A549 (cell line): ENCODE results near the gene PALLD. TPM values are rescaled to one million over a fixed set of nuclear protein-coding genes. Genes with fewer than 3 reads are reported as not detected.

Experiments
- ATAC-seq, 2 experiments: fragments of 200-7000 bp in 1 of 2; fragments of >200 bp in 1 of 2; cut with Nextera tagmentation in 1 of 2; cut with Tn5 transposase in 1 of 2; 3 replicates each; pipeline versions ENCODE4 v1.8.0 to v1.9.1; 2018 to 2020; ENCODE audit warnings: mild to moderate bottlenecking in 1 of 2, moderate library complexity in 1 of 2
- CTCF ChIA-PET: fragments of 300-600 bp; sonication (Branson Sonifier 250); formaldehyde crosslinking; extraction: SDS; loops from one replicate; lab custom pipeline; 2021; ENCODE audit warnings: antibody characterized with exemption, inconsistent platforms; lab: Yijun Ruan, JAX
- POLR2A ChIA-PET: fragments of 350-600 bp; formaldehyde crosslinking; extraction: SDS; loops from one replicate; lab custom pipeline; 2021; ENCODE audit warnings: antibody characterized with exemption, inconsistent platforms; lab: Yijun Ruan, JAX
- DNase-seq, 2 experiments: peaks; one replicate each; pipeline versions ENCODE4 v3.0.0 to v3.0.0-alpha.2; 2011 to 2016; ENCODE audit warnings: low read depth in 1 of 2, low spot score in 1 of 2
- FAIRE-seq: peaks from 2 replicates; lab custom pipeline; 2011; peaks lifted over from hg19 to GRCh38; lab: Jason Lieb, UNC
- H3K27ac ChIP-seq, 2 experiments: fragments of >200 bp; sonication (Bioruptor Twin); formaldehyde crosslinking; 3 replicates each; pipeline ENCODE4 v1.5.1; 2016 to 2017
- H3K4me1 ChIP-seq: fragments of >200 bp; sonication (Bioruptor Twin); formaldehyde crosslinking; 3 replicates; pipeline ENCODE4 v1.6.1; 2016
- H3K4me2 ChIP-seq: fragments of >200 bp; sonication (Bioruptor Twin); formaldehyde crosslinking; 3 replicates; pipeline ENCODE4 v1.6.1; 2016
- H3K4me3 ChIP-seq: fragments of >200 bp; sonication (Bioruptor Twin); formaldehyde crosslinking; 3 replicates; pipeline ENCODE4 v1.5.1; 2016
- H3K9me3 ChIP-seq: fragments of >200 bp; sonication (Bioruptor Twin); formaldehyde crosslinking; 3 replicates; pipeline ENCODE4 v1.6.1; 2016
- CTCF ChIP-seq: fragments of >200 bp; sonication (Bioruptor Twin); formaldehyde crosslinking; IDR thresholded peaks from 3 replicates; pipeline ENCODE4 v1.5.1; 2016
- EHF ChIP-seq: fragments of 250-450 bp; sonication (Bioruptor Pico); IDR thresholded peaks from 2 replicates; pipeline ENCODE4 v1.5.0; 2020; ENCODE audit warnings: mild to moderate bottlenecking
- ESRRA ChIP-seq: fragments of 150-350 bp; IDR thresholded peaks from 2 replicates; pipeline ENCODE4 v1.6.1; 2014; ENCODE audit warnings: mild to moderate bottlenecking, low read length, borderline replicate concordance
- HOXA7 ChIP-seq: fragments of 250-450 bp; sonication (Bioruptor Pico); IDR thresholded peaks from 2 replicates; pipeline ENCODE4 v1.5.0; 2020; ENCODE audit warnings: mild to moderate bottlenecking, moderate library complexity
- HOXB13 ChIP-seq: fragments of 250-450 bp; sonication (Bioruptor Pico); IDR thresholded peaks from 2 replicates; pipeline ENCODE4 v1.5.0; 2020; ENCODE audit warnings: low read depth, mild to moderate bottlenecking, moderate library complexity
- KDM5A ChIP-seq: fragments of 200-600 bp; sonication (generic); IDR thresholded peaks from 2 replicates; pipeline ENCODE4 v1.6.1; 2016; ENCODE audit warnings: antibody characterized with exemption, mild to moderate bottlenecking
- PHF8 ChIP-seq: fragments of 200-600 bp; sonication (generic); IDR thresholded peaks from 2 replicates; pipeline ENCODE4 v1.6.1; 2016; ENCODE audit warnings: low read depth, mild to moderate bottlenecking, antibody characterized with exemption, moderate library complexity, borderline replicate concordance
- POLR2A ChIP-seq: IDR thresholded peaks from 2 replicates; pipeline ENCODE4 v1.6.1; 2012; ENCODE audit warnings: mild to moderate bottlenecking, low read length
- POLR2AphosphoS2 ChIP-seq: conservative IDR thresholded peaks from 2 replicates; pipeline ENCODE4 v1.6.1; 2012; ENCODE audit warnings: low read length, improper control_type of control experiment, inconsistent platforms
- RAD21 ChIP-seq, 2 experiments: fragments of >200 bp in 1 of 2; sonication (Bioruptor Twin) in 1 of 2; formaldehyde crosslinking in 1 of 2; IDR thresholded peaks in 1 of 2; conservative IDR thresholded peaks in 1 of 2; 2 replicates in 1 of 2; 3 replicates in 1 of 2; pipeline ENCODE4 v1.6.1; 2012 to 2018; ENCODE audit warnings: inconsistent platforms in 1 of 2
- RARB ChIP-seq: fragments of 250-450 bp; sonication (Bioruptor Pico); IDR thresholded peaks from 2 replicates; pipeline ENCODE4 v1.8.0; 2021; ENCODE audit warnings: mild to moderate bottlenecking, moderate library complexity
- RFX5 ChIP-seq: fragments of 450-650 bp; IDR thresholded peaks from 2 replicates; pipeline ENCODE4 v1.7.1; 2014; ENCODE audit warnings: antibody characterized with exemption, mild to moderate bottlenecking, moderate library complexity
- SMC3 ChIP-seq: fragments of >200 bp; sonication (Bioruptor Twin); formaldehyde crosslinking; IDR thresholded peaks from 3 replicates; pipeline ENCODE4 v1.6.1; 2018; ENCODE audit warnings: inconsistent platforms
- ZC3H11A ChIP-seq: fragments of 450-650 bp; IDR thresholded peaks from 2 replicates; pipeline ENCODE4 v1.6.1; 2014; ENCODE audit warnings: antibody characterized with exemption, mild to moderate bottlenecking
- ZFP36 ChIP-seq: fragments of 450-650 bp; IDR thresholded peaks from 2 replicates; pipeline ENCODE4 v1.6.1; 2014; ENCODE audit warnings: borderline replicate concordance; ENCODE audit not compliant: partially characterized antibody
- WGBS: methylation state at CpG from one replicate; pipeline ENCODE4 v1.1.6; 2017; ENCODE audit errors: missing lambda C conversion rate; 5-methylcytosine and 5-hydroxymethylcytosine counted together
- polyA plus RNA-seq, 4 experiments: library from polyadenylated mRNA; depleted of rRNA in 3 of 4; stranded (reverse); fragments of >200 nt; fragmentation: RNase III in 1 of 4; extraction: RNeasy Plus Mini Kit Qiagen cat#74134 plus additional on column Dnase treatment in 1 of 4; gene quantifications; 2 replicates in 3 of 4; 3 replicates in 1 of 4; pipeline ENCODE4 v1.2.3, GENCODE V29; 2011 to 2017
- TF ChIP-seq, protein P1 (sequence below): IDR thresholded peaks from 2 replicates; pipeline ENCODE4 v1.6.1; 2012; ENCODE audit warnings: low read depth, borderline replicate concordance
- TF ChIP-seq, protein P2 (sequence below): IDR thresholded peaks from 2 replicates; pipeline ENCODE4 v1.6.1; 2012

PALLD gene
- polyA plus RNA-seq, 2 of the 4 experiments (the other 2 are of a cell fraction): 88.8 to 113 TPM

DNA sequence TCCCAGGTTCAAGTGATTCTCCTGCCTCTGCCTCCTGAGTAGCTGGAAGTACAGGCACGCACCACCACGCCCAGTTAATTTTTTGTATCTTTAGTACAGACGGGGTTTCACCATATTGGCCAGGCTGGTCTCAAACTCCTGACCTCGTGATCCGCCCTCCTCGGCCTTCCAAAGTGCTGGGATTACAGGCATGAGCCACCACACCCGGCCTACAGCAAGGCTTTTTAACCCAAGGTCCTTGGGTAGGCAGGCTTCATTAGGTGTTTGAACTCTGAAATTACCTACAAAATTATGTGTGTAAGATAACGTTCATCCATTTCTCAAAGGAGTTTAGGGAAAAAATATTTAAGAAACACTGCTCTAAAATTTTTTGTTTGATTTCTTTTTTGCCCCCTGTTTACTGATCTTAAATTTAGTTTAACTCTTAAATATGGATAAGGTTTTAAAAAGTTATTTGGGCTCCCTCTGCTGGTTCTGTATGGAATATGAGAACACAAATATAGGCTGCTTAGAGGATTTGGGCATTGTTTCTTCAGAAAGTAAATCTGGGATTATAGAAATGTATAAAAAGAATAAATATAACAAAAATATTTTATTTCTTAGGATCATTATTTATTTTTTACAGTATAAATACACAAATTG, 420.4 kb downstream of the PALLD start:
- ChIA-PET CTCF (interaction anchor here (0.7 to 1.3 kb wide), 5 partner anchors 12 to 462 kb away, joined by 3 to 4 read pairs (median 3); no protein-coding TSS in a partner anchor), POLR2A (no interaction called here)
- DNase-seq (peak; percentile 25 to 48), ATAC-seq (peak in 1 of 2 experiments; percentile 68; a peak in 3 of 6 replicates), FAIRE-seq (no peak)
- WGBS: 61% methylated on average over 8 of the region's 8 CpGs
- TF ChIP-seq RAD21 (conservative IDR thresholded peaks at IDR 0.05 in 1 of 2, IDR thresholded peaks at IDR 0.05 in 1 of 2) (peak; percentile 57 to 66), POLR2A (no peak), SMC3 (peak; percentile 65), CTCF (peak; percentile 57)
- Histone ChIP-seq H3K27ac (peak overlapping the region in 1 of 2 experiments; percentile 63; a peak in 2 of 6 replicates), H3K4me2 (no peak overlapping the region), H3K4me3 (no peak overlapping the region), H3K4me1 (no peaks in the 10 kb centered on the region), H3K9me3 (no peaks in the 10 kb centered on the region)

- ChIA-PET CTCF (interaction anchor here (1.1 to 1.4 kb wide), 4 partner anchors 19 to 736 kb away, joined by 3 to 6 read pairs (median 4); no protein-coding TSS in a partner anchor), POLR2A (no interaction called here)
- WGBS: 80% methylated on average over 4 of the region's 4 CpGs
- H3K4me3 ChIP-seq: no peak overlapping the region
- ATAC-seq (peak in 1 of 2 experiments; percentile 14; a peak in 1 of 6 replicates), FAIRE-seq (no peak), DNase-seq (no peak)
- H3K4me2 ChIP-seq: no peak overlapping the region
- H3K4me1 ChIP-seq: peaks cover 6% of the 10 kb centered on the region; the same call in 1 of the 3 replicates
- H3K9me3 ChIP-seq: no peaks in the 10 kb centered on the region
- TF ChIP-seq ZFP36 (no peak), POLR2AphosphoS2 (no peak), RFX5 (no peak), RARB (CRISPR knock-in tag) (no peak), ZC3H11A (no peak), HOXB13 (CRISPR knock-in tag) (no peak)
- H3K27ac ChIP-seq: no peak overlapping the region
Observed at GRCh38 chr4:168919706-168920324, 423.0 kb downstream of the PALLD start.

GRCh38 chr4:168920441-168921065, 423.7 kb downstream of the PALLD start:
- Histone ChIP-seq H3K9me3 (no peaks in the 10 kb centered on the region), H3K27ac (no peak overlapping the region), H3K4me2 (no peak overlapping the region), H3K4me1 (peaks cover 6% of the 10 kb centered on the region; the same call in 1 of the 3 replicates), H3K4me3 (no peak overlapping the region)
- DNase-seq (no peak), FAIRE-seq (no peak), ATAC-seq (no peak)
- TF ChIP-seq KDM5A (no peak), PHF8 (no peak), ESRRA (no peak), EHF (CRISPR knock-in tag) (no peak), HOXA7 (CRISPR knock-in tag) (no peak)
- TF ChIP-seq, protein P1, sequence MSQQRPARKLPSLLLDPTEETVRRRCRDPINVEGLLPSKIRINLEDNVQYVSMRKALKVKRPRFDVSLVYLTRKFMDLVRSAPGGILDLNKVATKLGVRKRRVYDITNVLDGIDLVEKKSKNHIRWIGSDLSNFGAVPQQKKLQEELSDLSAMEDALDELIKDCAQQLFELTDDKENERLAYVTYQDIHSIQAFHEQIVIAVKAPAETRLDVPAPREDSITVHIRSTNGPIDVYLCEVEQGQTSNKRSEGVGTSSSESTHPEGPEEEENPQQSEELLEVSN: no peak
- TF ChIP-seq, protein P2, sequence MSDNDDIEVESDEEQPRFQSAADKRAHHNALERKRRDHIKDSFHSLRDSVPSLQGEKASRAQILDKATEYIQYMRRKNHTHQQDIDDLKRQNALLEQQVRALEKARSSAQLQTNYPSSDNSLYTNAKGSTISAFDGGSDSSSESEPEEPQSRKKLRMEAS: no peak
- ChIA-PET POLR2A (no interaction called here), CTCF (interaction anchor here (0.7 to 2.6 kb wide), 8 partner anchors 8 to 737 kb away, joined by 3 to 10 read pairs (median 4); no protein-coding TSS in a partner anchor)
- 90% methylated on average over 6 of the region's 6 CpGs for WGBS
